ENCODE results near the gene HYOU1.

HYOU1 gene

DNA sequence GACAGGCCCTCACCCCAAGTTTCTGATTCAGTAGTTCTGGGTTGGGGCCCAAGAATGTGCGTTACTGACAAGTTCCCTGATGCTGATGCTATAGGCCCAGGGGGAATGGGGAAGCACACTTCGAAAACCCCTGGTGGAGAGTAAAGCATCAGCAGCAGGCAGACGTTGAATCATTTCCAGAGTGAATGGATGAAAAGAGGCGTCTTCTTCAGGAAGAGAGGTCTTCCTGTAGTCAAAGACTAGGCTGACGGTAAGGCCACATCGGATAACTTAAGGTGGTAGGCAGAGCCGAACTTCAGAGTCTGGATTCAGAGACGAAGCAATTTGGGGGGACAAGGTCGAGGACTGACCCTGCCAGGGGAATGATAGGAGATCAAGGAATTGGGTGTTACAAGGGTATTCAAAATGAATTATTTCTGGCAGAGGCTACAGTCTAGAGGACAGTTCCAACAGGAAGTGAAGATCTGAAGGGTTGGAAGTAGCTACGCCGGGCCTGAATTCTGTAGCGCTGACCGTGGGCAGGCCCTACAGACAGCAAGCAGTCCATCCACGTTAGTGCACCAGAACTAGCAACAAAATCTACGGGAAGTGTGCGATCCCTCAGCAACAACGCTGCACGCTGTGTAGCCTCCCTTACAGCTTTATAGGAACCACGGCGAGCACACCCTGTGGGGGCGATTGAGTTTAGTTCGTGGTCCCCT, 59.9 kb downstream of the HYOU1 start:
- Mint-ChIP-seq H3K9me3 (no peaks in the 10 kb centered on the region), H3K27ac (peak overlapping the region; percentile 73 to 79 (median 78)), H3K4me1 (peaks cover 23% of the 10 kb centered on the region), H3K36me3 (ENCODE audit: low read depth) (peaks cover 23% of the 10 kb centered on the region), H3K4me3 (peak overlapping the region; percentile 89 to 99 (median 94)), H3K27me3 (ENCODE audit: low read depth) (no peaks in the 10 kb centered on the region)
- TF ChIP-seq, protein P1, sequence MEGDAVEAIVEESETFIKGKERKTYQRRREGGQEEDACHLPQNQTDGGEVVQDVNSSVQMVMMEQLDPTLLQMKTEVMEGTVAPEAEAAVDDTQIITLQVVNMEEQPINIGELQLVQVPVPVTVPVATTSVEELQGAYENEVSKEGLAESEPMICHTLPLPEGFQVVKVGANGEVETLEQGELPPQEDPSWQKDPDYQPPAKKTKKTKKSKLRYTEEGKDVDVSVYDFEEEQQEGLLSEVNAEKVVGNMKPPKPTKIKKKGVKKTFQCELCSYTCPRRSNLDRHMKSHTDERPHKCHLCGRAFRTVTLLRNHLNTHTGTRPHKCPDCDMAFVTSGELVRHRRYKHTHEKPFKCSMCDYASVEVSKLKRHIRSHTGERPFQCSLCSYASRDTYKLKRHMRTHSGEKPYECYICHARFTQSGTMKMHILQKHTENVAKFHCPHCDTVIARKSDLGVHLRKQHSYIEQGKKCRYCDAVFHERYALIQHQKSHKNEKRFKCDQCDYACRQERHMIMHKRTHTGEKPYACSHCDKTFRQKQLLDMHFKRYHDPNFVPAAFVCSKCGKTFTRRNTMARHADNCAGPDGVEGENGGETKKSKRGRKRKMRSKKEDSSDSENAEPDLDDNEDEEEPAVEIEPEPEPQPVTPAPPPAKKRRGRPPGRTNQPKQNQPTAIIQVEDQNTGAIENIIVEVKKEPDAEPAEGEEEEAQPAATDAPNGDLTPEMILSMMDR (IDR thresholded peaks at IDR 0.05; ENCODE audit: unreplicated experiment in 3 of 3), result peak in 2 of 3 experiments; percentile 13 to 25

All from nephron (organoid).